AG09319 (cell line): ENCODE measurements around the gene RIT2.
"Not testable (repeated sequence)": the region's sequence is repeated elsewhere in the genome, so short reads cannot be mapped to it uniquely, and the experiment has no call there.

ENCODE experiments used
- DNase-seq: peaks from one replicate; pipeline ENCODE4 v3.0.0-alpha.2; 2010; ENCODE audit warnings: low read depth; ENCODE audit errors: extremely low read depth
- CTCF ChIP-seq: IDR thresholded peaks from 2 replicates; pipeline ENCODE4 v1.5.1; 2011; ENCODE audit warnings: low read depth, mild to moderate bottlenecking, inconsistent platforms, low read length, moderate library complexity

The RIT2 gene

GRCh38 chr18:42742969-42743368 lies 372.5 kb downstream of the RIT2 start:
- no peak for TF ChIP-seq CTCF
- DNase-seq, result no peak

GRCh38 chr18:42742474-42742873 lies 373.0 kb downstream of the RIT2 start:
- no peak for DNase-seq
- TF ChIP-seq CTCF, result no peak

- DNase-seq, result not testable (repeated sequence)
Observed at GRCh38 chr18:42741805-42742347, 373.6 kb downstream of the RIT2 start.

GRCh38 chr18:42741299-42741698 lies 374.2 kb downstream of the RIT2 start:
- not testable (repeated sequence) for DNase-seq

- no peak for TF ChIP-seq CTCF
- DNase-seq, result no peak
Observed at GRCh38 chr18:42736074-42736473, 379.4 kb downstream of the RIT2 start.

- TF ChIP-seq CTCF, result no peak
- no peak for DNase-seq
Observed at GRCh38 chr18:42734520-42734919, 381.0 kb downstream of the RIT2 start.

GRCh38 chr18:42730272-42730671 lies 385.2 kb downstream of the RIT2 start:
- DNase-seq, result no peak
- no peak for TF ChIP-seq CTCF

GRCh38 chr18:42719221-42719620 lies 396.3 kb downstream of the RIT2 start:
- TF ChIP-seq CTCF, result no peak
- DNase-seq, result no peak
